ENCODE results near the gene GATA6. TPM values are rescaled to one million over a fixed set of nuclear protein-coding genes. Genes with fewer than 3 reads are reported as not detected.

Gene GATA6
- polyA plus RNA-seq, 1 donor from 2014 or later = not detected

Other genes starting within 250 kb of the GATA6 start
- not detected for gene CTAGE1, start 248.3 kb downstream of the GATA6 start, polyA plus RNA-seq

All from IgD-negative memory B cell (primary cell).